LNCAP (cell line): ENCODE results near the gene F8A1.
A peak's percentile ranks its signal among the peaks of the same experiment; 100 is the strongest.
"Not testable (repeated sequence)": the region's sequence is repeated elsewhere in the genome, so short reads cannot be mapped to it uniquely, and the experiment has no call there.

Experiments
- CTCF ChIP-seq: fragments of 450-650 bp; IDR thresholded peaks from 2 replicates; pipeline ENCODE4 v1.5.1; 2017; ENCODE audit warnings: mild to moderate bottlenecking

F8A1 gene

GRCh38 chrX:154886069-154886788, at the start of gene F8A1:
F8A1 (plus strand) TSS chrX:154886355; CDS start chrX:154886375, 20 bp downstream.
- not testable (repeated sequence) for TF ChIP-seq CTCF

- TF ChIP-seq CTCF: peak; percentile 37; the same call in 1 of the 2 replicates
Measured at GRCh38 chrX:154840856-154841255, 45.3 kb upstream of the F8A1 start.

- TF ChIP-seq CTCF: no peak
Measured at GRCh38 chrX:154850957-154851611, 35.1 kb upstream of the F8A1 start.

- no peak for TF ChIP-seq CTCF
Measured at GRCh38 chrX:154855256-154855655, 30.9 kb upstream of the F8A1 start.

- TF ChIP-seq CTCF: no peak
Measured at GRCh38 chrX:154873329-154873728, 12.8 kb upstream of the F8A1 start.

GRCh38 chrX:154890990-154891639, 5.0 kb downstream of the F8A1 start:
- TF ChIP-seq CTCF: no peak

GRCh38 chrX:154892296-154892695, 6.1 kb downstream of the F8A1 start:
- no peak for TF ChIP-seq CTCF
